ENCODE data around the gene SMIM3.

- TF ChIP-seq, protein P1, sequence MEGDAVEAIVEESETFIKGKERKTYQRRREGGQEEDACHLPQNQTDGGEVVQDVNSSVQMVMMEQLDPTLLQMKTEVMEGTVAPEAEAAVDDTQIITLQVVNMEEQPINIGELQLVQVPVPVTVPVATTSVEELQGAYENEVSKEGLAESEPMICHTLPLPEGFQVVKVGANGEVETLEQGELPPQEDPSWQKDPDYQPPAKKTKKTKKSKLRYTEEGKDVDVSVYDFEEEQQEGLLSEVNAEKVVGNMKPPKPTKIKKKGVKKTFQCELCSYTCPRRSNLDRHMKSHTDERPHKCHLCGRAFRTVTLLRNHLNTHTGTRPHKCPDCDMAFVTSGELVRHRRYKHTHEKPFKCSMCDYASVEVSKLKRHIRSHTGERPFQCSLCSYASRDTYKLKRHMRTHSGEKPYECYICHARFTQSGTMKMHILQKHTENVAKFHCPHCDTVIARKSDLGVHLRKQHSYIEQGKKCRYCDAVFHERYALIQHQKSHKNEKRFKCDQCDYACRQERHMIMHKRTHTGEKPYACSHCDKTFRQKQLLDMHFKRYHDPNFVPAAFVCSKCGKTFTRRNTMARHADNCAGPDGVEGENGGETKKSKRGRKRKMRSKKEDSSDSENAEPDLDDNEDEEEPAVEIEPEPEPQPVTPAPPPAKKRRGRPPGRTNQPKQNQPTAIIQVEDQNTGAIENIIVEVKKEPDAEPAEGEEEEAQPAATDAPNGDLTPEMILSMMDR (IDR thresholded peaks at IDR 0.05; ENCODE audit: low read depth, low read length), result no peak
- no peak for TF ChIP-seq POLR2A (IDR thresholded peaks at IDR 0.05; ENCODE audit: extremely low read depth, insufficient read length)
Measured at GRCh38 chr5:150789450-150789849, 10.9 kb downstream of the SMIM3 start.

Measured in NB4 (cell line).